ENCODE results near the gene RNF214.
"Not testable (repeated sequence)": the region's sequence is repeated elsewhere in the genome, so short reads cannot be mapped to it uniquely, and the experiment has no call there.

RNF214 gene

DNA sequence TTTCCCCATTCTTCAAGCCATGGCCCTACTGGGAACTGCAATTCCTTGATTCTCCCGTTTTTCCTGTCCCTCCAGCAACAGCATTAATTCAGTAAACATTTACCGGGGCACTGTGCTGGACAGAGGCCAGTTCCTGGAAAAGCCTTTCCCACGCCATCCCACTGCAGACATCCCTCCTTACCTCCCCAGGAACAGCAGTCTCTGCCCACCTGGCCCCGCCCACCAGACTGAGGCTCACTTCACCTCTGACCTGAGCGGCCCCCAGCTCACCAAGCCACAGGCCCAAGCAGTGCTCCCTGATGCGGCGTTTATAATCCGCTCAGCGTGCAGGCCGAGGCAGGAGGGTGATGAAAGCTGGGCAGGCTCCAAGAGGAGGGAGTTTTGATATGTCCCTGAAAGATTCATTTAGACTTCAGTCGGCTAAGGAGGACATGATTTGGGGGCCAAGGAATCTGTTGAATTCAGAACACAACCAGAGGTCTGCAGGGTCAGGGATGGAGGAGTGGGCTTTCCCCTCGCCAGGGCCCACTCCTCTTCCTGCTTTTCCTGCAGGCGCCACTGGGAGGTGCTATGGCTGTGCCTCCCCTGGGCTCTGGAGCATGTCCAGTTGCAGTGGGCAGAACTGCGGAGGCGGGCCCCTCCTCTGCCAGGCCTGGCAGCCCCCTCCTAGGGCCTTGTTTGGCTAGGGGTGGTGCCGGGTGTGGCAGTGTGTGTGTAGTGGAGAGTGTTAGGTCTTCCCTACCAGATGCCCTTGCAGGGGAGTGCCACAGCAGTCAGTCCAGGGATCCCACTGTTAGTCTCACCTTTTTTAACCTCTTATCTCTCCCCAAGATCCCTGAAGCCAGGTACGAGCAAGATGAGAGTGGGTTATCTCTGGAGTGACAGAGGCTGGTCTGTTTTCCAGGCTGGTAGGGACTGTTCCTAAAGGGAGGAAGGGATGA is 34.7 kb upstream of the RNF214 start:
- no peak for DNase-seq (ENCODE audit: low read depth)

DNA sequence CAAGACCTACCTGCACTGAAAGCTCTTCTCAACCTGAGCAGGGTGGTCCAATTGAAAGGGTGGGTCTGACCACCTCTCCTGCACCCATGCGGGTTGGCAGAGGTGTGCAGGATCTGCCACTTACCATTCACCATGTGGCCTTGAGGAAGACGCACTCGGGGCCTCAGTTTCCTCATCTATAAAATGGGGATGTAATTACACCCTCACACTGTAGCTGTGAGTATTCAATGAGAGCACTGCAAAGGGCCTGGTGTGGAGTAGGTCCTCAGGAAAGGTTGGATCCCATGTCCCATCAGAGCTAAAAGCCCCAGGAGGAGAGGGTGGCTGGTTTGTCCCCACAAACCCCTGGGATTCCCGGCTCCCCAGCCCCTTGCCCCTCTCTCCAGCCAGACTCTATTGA is 33.9 kb upstream of the RNF214 start:
- no peak for DNase-seq (ENCODE audit: low read depth)

DNA sequence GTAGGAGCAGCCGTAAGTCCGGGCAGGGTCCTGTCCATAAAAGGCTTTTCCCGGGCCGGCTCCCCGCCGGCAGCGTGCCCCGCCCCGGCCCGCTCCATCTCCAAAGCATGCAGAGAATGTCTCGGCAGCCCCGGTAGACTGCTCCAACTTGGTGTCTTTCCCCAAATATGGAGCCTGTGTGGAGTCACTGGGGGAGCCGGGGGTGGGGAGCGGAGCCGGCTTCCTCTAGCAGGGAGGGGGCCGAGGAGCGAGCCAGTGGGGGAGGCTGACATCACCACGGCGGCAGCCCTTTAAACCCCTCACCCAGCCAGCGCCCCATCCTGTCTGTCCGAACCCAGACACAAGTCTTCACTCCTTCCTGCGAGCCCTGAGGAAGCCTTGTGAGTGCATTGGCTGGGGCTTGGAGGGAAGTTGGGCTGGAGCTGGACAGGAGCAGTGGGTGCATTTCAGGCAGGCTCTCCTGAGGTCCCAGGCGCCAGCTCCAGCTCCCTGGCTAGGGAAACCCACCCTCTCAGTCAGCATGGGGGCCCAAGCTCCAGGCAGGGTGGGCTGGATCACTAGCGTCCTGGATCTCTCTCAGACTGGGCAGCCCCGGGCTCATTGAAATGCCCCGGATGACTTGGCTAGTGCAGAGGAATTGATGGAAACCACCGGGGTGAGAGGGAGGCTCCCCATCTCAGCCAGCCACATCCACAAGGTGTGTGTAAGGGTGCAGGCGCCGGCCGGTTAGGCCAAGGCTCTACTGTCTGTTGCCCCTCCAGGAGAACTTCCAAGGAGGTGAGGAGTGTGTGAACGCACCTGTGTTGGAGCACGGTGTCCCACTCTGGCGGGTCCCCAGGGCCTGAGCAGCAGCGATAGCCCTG is 33.2 kb upstream of the RNF214 start, which contains the start of gene TAGLN:
TAGLN (plus strand) TSS at position 318 of the 863 bp plus-strand sequence. CDS start 3,644 bp downstream, outside the sequence.
- DNase-seq (ENCODE audit: low read depth) = no peak

DNA sequence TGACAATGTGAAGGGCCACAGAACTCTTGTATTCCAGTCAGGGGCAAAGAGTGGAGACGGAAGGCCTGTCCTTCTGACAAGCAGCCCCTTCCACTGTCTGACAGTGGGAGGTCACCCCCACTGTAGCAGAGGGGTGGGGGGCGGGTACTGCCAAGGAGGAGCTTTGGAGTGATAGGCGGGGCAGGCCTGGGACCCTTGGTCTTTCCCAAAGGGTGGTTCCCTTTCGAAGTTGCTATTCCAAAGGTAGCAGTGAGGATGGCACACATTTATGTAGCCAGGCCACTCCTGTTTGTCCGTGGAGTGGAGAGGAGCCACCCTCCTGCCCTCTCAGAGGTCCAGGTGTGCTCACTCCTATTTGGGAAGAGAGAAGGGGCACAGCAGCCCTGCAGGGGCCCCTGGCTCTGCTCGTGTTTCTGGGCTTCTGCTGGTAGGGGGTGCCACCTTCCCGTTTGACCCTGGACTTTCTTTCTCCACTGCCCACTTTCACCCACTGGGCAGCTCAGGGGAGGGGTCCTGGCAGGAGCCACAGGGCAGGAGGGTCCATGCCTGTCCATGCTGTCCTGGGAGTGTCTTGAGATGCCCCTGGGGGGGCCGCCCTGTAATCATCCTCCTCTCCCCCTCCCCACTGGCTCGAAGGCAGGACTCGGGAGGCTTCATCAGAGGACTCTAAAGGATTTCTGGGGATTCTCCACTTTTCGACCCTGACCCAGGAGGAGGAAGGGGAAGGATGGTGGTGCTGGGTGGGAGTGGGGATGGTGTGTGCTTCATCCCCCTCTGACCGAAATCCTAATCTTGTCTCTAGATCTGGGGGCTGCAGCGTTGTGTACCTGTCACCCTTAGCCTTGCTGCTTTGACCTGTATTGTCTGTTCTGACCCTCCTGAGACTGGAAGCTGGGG is 32.3 kb upstream of the RNF214 start:
- no peak for DNase-seq (ENCODE audit: low read depth)

DNA sequence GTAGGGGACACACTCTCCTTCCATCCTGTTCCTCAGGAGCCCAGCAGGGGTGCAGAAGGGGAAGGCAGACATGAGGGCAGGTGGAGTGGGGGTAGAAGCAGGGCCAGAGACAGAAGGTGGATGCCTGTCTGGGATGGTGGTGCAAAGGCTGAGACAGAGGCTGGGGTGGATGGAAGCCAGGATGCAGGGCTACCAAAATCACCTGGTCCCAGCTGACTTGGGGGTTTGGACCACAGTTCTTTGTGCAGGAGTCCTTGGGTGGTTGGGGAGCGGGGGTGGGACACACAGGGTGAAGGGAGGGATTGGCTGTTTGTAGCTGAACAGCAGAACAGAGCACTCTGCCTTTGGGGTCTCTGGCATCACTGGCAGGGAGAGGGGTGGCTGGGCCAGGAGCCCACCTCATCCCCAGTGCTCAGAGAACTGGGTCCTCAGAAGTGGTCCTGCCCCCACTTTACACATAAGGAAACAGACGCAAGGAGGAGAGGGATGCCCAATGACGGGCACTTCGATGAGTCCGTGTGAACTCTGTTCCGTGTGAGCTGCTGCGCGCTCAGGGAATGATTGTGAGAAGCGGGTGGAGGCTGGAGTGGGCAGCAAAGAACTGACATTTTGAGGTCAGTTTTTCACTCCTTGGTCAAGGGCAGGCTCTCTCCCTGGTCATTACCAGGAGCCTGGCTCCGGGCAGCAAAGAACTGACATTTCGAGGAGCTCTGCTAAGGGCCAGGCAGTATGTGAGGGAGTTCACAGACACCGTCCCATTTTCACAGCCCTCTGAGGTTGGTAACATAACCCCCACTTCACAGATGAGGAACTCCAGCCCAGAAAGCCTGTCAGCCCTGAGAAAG is 31.4 kb upstream of the RNF214 start:
- DNase-seq (ENCODE audit: low read depth) = no peak

DNA sequence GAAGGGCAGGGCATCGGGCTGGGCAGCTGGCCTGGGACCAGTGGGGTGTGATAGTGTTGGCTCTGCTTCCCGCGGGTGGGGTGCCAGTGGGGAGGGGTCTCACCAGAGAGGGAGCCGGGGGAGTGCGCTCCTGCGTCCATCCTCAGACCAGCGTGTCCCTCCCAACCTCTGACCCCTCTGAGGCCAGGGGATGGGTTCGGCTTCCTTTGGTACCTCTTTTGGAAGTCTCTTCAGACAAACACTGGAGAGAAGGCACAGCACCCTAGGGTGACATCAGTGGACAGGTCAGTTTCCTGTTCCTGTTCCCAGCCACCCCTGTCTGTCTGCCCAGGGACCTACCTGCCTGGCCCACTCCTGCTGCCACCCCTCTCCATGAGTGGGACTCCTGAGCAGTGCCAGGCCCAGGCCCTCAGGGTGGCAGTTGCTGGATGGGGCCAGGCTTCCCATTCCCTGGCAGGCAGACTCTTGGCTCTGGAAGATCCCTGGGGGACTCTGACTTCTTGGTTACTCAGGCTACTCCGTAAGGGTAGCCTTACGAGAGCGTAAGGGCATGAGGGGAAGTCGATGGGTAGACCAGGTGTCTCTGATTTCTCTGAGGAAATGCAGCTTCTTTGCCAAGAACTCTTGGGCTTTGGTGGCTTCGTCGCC is 30.7 kb upstream of the RNF214 start:
- no peak for DNase-seq (ENCODE audit: low read depth)

DNA sequence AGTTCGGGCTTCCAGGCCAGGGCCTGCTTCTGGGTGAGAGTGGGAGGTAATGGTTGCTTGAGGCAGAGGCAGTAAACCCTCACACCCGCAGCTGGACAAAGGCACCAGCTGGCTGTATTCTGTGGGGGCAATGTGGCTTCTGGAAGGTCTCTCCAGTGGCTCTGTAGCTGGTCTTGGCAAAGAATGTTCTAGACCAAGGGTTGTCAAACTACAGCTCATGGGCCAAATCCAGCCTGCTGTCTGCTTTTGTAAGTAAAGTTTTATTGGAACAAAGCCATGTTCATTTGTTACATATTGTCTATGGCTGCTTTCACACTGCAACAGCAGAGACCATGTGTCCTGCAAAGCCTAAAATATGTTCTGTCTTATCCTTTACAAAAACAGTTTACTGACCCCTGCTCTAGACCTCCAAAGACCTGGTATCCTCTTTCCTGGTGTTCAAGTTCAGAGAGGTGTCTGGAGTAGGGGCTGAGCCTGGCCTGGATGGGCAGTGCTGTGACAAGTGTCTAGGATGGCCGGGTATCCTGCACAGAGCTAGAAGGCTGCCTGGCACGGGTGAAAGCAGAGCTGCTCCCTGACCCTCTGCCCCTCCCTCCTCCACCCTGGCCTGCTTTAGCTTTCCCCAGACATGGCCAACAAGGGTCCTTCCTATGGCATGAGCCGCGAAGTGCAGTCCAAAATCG is 29.9 kb upstream of the RNF214 start:
- no peak for DNase-seq (ENCODE audit: low read depth)

DNA sequence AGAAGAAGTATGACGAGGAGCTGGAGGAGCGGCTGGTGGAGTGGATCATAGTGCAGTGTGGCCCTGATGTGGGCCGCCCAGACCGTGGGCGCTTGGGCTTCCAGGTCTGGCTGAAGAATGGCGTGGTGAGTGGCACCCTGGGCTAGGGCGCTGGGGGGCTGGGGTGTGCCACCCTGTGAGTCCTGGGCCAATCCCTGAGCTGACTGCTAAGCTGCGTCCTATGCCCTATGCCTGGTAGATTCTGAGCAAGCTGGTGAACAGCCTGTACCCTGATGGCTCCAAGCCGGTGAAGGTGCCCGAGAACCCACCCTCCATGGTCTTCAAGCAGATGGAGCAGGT is 29.4 kb upstream of the RNF214 start:
- no peak for DNase-seq (ENCODE audit: low read depth)

DNA sequence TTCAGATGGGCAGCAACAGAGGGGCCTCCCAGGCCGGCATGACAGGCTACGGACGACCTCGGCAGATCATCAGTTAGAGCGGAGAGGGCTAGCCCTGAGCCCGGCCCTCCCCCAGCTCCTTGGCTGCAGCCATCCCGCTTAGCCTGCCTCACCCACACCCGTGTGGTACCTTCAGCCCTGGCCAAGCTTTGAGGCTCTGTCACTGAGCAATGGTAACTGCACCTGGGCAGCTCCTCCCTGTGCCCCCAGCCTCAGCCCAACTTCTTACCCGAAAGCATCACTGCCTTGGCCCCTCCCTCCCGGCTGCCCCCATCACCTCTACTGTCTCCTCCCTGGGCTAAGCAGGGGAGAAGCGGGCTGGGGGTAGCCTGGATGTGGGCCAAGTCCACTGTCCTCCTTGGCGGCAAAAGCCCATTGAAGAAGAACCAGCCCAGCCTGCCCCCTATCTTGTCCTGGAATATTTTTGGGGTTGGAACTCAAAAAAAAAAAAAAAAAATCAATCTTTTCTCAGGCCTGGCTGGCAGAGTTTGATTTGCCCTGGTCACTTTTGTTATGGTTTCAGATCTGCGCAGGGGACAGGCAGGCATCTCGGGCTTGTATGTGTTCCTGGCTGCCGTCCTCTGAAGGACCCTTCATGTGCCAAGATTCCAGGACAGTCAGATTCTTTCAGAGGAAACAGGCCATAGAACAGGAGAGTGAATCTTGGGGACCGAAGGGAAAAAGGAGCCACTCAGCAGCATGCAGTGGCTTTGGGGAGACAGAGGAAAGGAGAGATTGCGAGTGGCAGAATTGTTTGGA is 28.0 kb upstream of the RNF214 start:
- no peak for DNase-seq (ENCODE audit: low read depth)

DNA sequence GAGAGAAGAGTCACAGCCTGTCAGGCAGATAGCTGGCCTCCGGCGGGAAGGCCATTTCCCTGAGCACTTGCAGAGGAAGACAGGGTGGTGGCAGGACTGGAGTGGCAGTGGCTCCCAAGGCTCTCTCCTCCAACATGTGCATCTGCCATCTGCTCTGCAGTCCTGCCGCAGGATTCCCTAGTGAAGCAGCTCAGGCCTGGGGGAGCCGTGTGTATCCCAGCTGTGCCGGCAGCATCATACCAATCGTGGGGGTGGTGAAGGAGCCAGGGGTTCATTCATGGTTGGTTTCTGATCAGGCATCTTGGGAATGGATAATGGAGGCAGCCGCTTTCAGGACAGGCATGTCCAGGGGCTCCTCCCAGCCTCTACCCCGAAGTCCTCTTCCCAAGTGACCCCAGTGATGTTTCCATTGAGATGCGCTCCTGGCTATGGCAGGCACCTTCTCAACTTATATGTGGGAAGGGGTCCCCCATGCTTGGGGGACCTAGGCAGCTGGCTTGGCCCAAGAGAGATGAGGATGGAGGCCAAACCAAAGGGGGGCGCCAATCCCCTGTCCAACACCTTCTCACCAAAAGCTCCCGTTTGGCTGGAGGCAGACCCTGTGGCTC is 27.2 kb upstream of the RNF214 start:
- no peak for DNase-seq (ENCODE audit: low read depth)

DNA sequence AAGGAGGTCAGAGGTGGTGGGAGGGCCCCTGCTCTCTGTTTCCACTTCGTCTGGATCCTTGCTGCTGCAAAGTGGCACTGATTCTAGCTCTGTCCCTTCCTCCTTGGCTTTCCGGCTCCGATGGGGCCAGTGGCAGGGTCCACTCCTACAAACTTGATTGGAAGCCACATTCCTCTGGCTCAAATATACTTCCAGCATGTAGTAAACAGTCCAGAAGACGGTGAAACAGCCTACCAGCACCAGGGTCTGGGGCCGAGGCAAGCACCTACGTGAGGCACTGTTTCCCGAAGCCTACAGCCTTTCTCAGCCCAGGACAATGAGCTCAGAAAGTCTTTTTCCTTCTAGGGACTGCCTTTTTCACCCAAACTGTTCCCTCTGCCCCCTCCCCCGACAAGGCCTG is 26.4 kb upstream of the RNF214 start:
- not testable (repeated sequence) for DNase-seq (ENCODE audit: low read depth)

DNA sequence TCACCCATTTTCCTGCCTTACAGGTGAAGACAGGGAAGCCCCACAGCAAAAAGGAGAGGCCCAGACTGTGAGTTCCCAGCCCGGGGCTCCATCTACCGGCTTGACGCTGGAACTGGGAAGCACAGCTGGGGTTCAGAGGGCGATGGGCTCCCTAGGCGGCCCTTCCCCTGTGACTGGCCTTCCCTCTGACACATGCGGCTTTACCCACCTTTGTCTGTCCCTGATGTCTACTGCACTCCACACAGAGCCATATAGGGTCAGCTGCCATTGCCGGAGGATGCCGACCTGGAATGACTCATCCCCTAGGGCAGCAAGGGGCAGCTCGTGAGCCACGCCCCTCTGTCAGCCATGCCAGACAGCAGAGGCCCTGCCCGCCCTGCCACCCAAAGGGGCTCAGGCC is 25.6 kb upstream of the RNF214 start:
- DNase-seq (ENCODE audit: low read depth) = not testable (repeated sequence)

DNA sequence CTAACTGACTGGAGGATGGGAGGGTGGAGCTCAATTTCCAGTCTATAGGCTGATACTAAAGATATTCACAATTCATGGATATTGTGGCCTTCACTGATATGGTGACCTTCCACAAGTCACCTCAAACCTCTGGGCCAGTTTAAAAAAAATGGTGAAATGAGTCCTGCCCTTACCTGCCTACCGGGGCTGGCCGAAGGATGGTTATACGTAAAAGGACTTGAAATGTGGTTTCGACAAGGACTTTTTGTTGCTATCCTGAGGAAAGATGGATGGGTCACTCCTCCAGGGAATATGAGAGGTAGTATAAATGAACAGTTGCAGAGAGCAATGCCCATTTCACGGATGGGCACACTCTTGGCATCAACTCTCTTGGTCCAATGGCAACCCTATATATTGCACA is 25.0 kb upstream of the RNF214 start:
- DNase-seq (ENCODE audit: low read depth) = not testable (repeated sequence)

DNA sequence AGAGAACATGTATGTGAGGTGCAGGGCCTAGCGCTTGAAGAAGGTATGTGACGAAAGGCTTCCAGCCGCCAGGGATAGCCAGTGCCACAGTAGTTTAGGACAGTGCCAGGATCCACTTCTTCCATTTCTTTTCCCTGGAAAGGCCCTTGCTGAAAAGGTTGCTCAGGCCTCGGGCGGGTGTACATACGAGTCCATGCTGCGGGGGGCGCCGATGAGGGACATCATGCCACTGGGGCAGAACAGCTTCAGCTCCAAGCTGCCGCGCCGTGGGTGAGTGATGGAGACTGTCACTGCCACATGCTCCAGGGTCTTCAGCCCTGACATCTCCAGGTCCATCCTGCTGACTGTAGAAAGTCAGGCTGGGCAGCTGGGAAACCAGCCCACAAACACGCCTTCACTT is 23.8 kb upstream of the RNF214 start:
- DNase-seq (ENCODE audit: low read depth) = not testable (repeated sequence)

DNA sequence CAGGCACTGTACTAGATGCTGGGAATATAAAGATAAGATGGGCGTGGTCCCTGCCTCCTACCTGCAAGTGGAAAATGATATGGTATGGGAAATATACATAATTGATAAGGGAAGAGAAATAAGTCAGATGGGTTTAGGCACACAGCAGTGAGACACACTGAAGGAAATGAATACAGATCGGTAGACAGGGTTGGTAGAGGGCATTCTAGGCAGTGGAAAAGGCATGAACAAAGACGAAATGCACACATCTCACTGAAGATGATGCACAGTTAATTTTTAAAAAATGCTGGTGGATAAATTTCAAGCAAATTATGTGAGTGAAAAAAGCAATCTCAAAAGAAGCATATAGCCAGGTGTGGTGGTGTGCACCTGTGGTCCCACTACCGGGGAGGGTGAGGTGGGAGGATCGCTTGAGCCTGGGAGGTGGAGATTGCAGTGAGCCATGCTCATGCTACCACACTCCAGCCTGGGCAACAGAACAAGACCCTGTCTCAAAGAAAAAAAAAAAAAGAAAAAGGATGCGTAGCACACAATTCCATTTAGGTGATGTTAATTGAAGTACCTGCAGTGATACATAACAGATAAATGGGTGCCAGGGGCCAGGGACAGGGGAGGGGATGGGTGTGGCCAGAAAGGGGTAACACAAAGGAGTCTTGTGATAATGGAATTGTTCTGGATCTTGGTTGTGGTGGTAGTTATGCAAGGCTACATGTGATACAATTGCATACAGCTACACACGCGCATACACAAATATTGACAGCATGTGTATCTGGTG is 22.9 kb upstream of the RNF214 start:
- DNase-seq (ENCODE audit: low read depth) = not testable (repeated sequence)

DNA sequence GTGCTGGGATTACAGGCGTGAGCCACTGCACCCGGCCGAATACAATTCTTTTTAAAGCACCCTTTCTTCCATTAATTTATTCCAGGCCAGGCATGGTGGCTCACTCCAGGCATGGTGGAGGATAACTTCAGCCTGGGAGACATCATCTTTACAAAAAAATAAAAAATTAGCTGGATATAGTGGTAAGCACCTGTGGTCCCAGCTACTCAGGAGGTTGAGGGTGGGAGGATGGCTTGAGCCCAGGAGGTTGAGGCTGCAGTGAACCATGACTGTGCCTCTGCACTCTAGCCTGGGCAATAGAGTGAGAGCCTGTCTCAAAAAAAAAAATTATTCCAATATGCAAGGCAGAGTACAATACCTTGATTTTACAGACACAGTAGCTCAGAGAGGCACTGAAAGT is 21.9 kb upstream of the RNF214 start:
- no peak for DNase-seq (ENCODE audit: low read depth)

DNA sequence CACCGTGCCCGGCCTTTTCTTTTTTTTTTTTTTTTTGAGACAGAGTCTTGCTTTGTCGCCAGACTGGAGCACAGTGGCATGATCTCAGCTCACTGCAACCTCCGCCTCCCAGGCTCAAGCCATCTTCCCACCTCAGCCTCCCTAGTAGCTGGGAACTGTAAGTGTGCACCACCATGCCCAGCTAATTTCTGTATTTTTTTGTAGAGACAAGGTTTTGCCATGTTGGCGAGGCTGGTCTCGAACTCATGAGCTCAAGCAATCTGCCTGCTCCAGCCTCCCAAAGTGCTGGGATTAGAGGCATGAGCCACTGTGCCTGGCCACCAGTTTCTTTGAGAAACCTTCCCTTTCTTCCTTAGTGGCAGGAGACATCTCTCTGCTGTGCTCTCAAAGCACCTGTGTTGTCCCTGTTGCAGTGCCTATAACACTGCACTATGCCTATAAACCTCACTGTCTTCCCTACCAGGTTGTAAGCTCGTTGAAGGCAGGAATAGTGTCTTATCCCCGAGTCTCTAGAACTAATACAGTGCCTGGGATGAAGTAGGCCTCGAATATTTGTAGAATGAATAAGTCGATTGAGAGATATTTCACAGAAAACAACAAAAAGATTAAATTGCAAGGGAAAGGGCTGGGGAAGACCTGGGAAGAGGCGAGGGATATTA is 19.6 kb upstream of the RNF214 start:
- DNase-seq (ENCODE audit: low read depth) = no peak

All from activated T-cell treated with anti-CD3 and anti-CD28 coated beads for 24 hours (primary cell).